GM23248 (cell line): ENCODE measurements around the gene CNN2. TPM values are rescaled to one million over a fixed set of nuclear protein-coding genes. Genes with fewer than 3 reads are reported as not detected.

Source experiments
- DNase-seq: peaks from one replicate; pipeline ENCODE4 v3.0.0-alpha.2; 2015
- H2AFZ ChIP-seq: fragments of 200-600 bp; sonication (generic); 2 replicates; pipeline ENCODE4 v1.6.1; 2016; ENCODE audit warnings: antibody characterized with exemption
- H3F3A ChIP-seq: fragments of 200-600 bp; sonication (generic); 2 replicates; pipeline ENCODE4 v1.6.1; 2016; ENCODE audit warnings: mild to moderate bottlenecking, antibody characterized with exemption, mixed run types; ENCODE audit not compliant: insufficient read depth
- H3K27ac ChIP-seq: fragments of 200-600 bp; sonication (generic); 2 replicates; pipeline ENCODE4 v1.5.1; 2016; ENCODE audit warnings: mild to moderate bottlenecking
- H3K27me3 ChIP-seq: fragments of 200-600 bp; sonication (generic); replicated peaks from 2 replicates; pipeline ENCODE4 v1.6.1; 2016; ENCODE audit warnings: mild to moderate bottlenecking; ENCODE audit not compliant: insufficient read depth
- H3K36me3 ChIP-seq: fragments of 200-600 bp; sonication (generic); 2 replicates; pipeline ENCODE4 v1.6.1; 2016; ENCODE audit warnings: low read depth, mild to moderate bottlenecking
- H3K4me1 ChIP-seq: fragments of 200-600 bp; sonication (generic); 2 replicates; pipeline ENCODE4 v1.6.1; 2016; ENCODE audit warnings: mild to moderate bottlenecking; ENCODE audit not compliant: insufficient read depth
- H3K4me2 ChIP-seq: fragments of 200-600 bp; sonication (generic); one replicate; pipeline ENCODE4 v1.6.1; 2016; ENCODE audit warnings: mild to moderate bottlenecking; ENCODE audit not compliant: unreplicated experiment
- H3K4me3 ChIP-seq: fragments of 200-600 bp; sonication (generic); 2 replicates; pipeline ENCODE4 v1.5.1; 2016; ENCODE audit warnings: mild to moderate bottlenecking
- H3K79me2 ChIP-seq: fragments of 200-600 bp; sonication (generic); 2 replicates; pipeline ENCODE4 v1.6.1; 2016; ENCODE audit warnings: mild to moderate bottlenecking; ENCODE audit not compliant: insufficient read depth
- H3K9ac ChIP-seq: fragments of 200-600 bp; sonication (generic); 2 replicates; pipeline ENCODE4 v1.6.1; 2016; ENCODE audit warnings: mild to moderate bottlenecking
- H3K9me2 ChIP-seq: fragments of 200-600 bp; sonication (generic); 2 replicates; pipeline ENCODE4 v1.6.1; 2016; ENCODE audit warnings: mixed run types, mild to moderate bottlenecking, moderate library complexity; ENCODE audit not compliant: insufficient read depth
- H3K9me3 ChIP-seq: fragments of 200-600 bp; sonication (generic); one replicate; pipeline ENCODE4 v1.6.1; 2017; ENCODE audit warnings: low read depth
- H4K20me1 ChIP-seq: fragments of 200-600 bp; sonication (generic); 2 replicates; pipeline ENCODE4 v1.6.0; 2016; ENCODE audit not compliant: insufficient read depth
- EZH2 ChIP-seq: fragments of 200-600 bp; sonication (generic); IDR thresholded peaks from 2 replicates; pipeline ENCODE4 v1.6.1; 2018; ENCODE audit warnings: antibody characterized with exemption, mild to moderate bottlenecking; ENCODE audit not compliant: insufficient read depth, poor library complexity, severe bottlenecking
- EZH2phosphoT487 ChIP-seq: fragments of 200-600 bp; sonication (generic); IDR thresholded peaks from 2 replicates; pipeline ENCODE4 v1.6.1; 2018; ENCODE audit warnings: antibody characterized with exemption, moderate library complexity, mild to moderate bottlenecking, low read depth; ENCODE audit not compliant: insufficient read depth
- WGBS, 2 experiments: methylation state at CpG; one replicate each; pipeline ENCODE4 v1.1.6; 2015 to 2017; ENCODE audit warnings: low lambda C conversion rate in 2 of 2, low coverage in 1 of 2; ENCODE audit errors: missing lambda C conversion rate in 2 of 2; 5-methylcytosine and 5-hydroxymethylcytosine counted together
- in situ Hi-C: fragments of 300-500 bp; cut with MboI; formaldehyde crosslinking; loops from 2 replicates; pipeline ENCODE4 v1.15.0; 2020
- polyA plus RNA-seq: library from polyadenylated mRNA; unstranded; fragments of >200 nt; fragmentation: Nextera tagmentation; extraction: Ambion mirVana; gene quantifications from 2 replicates; pipeline ENCODE4 v1.2.1, GENCODE V29; 2016
- total RNA-seq: library from RNA; depleted of rRNA; stranded (reverse); fragments of >200 nt; shearing (Covaris generic); gene quantifications from 2 replicates; pipeline ENCODE4 v1.2.3, GENCODE V29; 2014

The CNN2 gene
- total and polyA plus RNA-seq, 2 experiments from 2014 or later = 244 to 400 TPM

DNA sequence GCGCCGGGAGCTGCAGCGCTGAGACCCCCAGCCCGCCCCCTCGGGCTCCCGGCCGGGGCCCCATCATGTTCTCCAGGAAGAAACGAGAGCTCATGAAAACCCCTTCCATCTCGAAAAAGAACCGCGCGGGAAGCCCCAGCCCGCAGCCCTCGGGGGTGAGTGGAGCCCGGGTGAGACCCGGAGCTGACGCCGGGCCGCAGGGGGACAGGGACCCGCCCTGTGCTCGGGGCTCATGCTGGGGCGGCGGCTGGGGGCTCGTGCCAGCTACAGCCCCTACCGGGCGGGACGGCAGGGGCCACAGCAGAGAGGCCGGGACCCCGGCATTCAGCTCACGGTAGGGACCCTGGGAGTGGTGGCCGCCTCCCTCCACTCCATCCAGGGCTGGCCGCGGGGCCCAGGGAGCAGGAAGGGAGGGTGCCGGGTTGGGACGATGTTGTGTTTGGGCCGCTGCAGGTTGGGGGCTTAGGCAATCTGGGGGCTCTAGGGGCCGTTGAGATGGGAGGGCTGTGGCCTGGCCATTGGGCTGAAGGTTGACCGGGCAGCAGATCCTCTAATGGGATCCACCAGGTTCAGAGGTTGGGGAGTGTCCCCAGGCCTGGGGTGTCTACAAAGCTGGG lies 41.0 kb downstream of the CNN2 start:
- in situ Hi-C loops = no loop called here
- Histone ChIP-seq H3K9me2 (no peaks in the 10 kb centered on the region), H4K20me1 (no peaks in the 10 kb centered on the region), H3K4me2 (peak overlapping the region; percentile 73), H3K79me2 (no peaks in the 10 kb centered on the region), H3K27ac (no peak overlapping the region), H3K9me3 (no peaks in the 10 kb centered on the region), H3K4me3 (peak overlapping the region; percentile 59), H2AFZ (peak overlapping the region; percentile 12; the same call in 1 of the 2 replicates), H3K9ac (peak overlapping the region; percentile 51; the same call in 1 of the 2 replicates), H3F3A (no peaks in the 10 kb centered on the region), H3K27me3 (peaks cover 31% of the 10 kb centered on the region), H3K36me3 (no peaks in the 10 kb centered on the region), H3K4me1 (no peaks in the 10 kb centered on the region)
- no peak for DNase-seq
- WGBS, 2 experiments = 4 to 7% methylated on average over 29 to 38 of the region's 38 CpGs
- TF ChIP-seq EZH2phosphoT487 = no peak
- no peak for TF ChIP-seq EZH2

DNA sequence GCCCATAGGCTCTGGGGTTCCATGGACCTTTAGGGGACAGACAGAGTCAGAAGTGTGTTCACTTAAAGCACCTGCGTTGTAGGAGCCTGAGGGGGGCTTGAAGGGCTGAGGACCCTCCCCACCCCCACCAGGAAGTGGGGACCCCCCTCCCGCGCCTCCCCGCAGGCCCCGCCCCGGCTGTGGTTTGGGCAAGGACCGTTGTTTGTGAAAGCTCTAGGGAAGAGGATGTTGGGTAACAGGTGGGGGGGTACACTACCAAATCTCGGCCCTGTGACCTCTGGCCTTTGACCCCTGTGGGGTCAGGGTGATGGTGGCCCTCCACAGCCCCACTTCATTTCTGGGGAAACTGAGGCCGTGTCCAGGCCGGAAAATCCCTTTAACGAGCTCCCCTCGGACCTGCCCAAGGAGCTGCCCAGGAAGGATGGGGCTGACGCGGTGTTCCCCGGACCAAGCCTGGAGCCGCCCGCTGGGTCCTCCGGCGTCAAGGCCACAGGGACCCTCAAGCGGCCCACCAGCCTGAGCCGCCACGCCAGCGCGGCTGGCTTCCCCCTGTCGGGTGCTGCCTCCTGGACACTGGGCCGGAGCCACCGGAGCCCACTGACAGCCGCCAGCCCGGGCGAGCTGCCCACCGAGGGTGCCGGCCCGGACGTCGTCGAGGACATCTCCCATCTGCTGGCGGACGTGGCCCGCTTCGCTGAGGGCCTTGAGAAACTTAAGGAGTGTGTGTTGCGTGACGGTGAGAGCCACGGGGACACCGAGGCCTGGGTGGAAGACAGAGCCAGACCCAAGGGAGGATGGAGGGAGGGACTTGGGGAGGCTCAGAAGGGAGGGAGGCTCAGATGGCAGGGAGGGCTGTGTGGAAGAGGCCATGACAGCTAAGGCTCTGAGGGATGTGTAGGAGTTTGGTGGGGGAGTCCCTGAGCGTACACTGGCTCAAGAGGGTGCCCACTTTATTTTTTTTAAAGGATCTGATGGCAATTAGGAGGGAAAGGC lies 41.9 kb downstream of the CNN2 start:
- Histone ChIP-seq H3K4me2 (no peak overlapping the region), H4K20me1 (no peaks in the 10 kb centered on the region), H3K79me2 (no peaks in the 10 kb centered on the region), H3K36me3 (no peaks in the 10 kb centered on the region), H3K9me2 (no peaks in the 10 kb centered on the region), H3F3A (no peaks in the 10 kb centered on the region), H3K27me3 (peaks cover 31% of the 10 kb centered on the region), H3K27ac (no peak overlapping the region), H3K9ac (no peak overlapping the region), H2AFZ (no peak overlapping the region), H3K4me3 (no peak overlapping the region), H3K4me1 (no peaks in the 10 kb centered on the region), H3K9me3 (no peaks in the 10 kb centered on the region)
- 66 to 76% methylated on average over 33 to 36 of the region's 45 CpGs for WGBS, 2 experiments
- DNase-seq = no peak
- in situ Hi-C loops = no loop called here
- TF ChIP-seq EZH2 = no peak
- no peak for TF ChIP-seq EZH2phosphoT487

DNA sequence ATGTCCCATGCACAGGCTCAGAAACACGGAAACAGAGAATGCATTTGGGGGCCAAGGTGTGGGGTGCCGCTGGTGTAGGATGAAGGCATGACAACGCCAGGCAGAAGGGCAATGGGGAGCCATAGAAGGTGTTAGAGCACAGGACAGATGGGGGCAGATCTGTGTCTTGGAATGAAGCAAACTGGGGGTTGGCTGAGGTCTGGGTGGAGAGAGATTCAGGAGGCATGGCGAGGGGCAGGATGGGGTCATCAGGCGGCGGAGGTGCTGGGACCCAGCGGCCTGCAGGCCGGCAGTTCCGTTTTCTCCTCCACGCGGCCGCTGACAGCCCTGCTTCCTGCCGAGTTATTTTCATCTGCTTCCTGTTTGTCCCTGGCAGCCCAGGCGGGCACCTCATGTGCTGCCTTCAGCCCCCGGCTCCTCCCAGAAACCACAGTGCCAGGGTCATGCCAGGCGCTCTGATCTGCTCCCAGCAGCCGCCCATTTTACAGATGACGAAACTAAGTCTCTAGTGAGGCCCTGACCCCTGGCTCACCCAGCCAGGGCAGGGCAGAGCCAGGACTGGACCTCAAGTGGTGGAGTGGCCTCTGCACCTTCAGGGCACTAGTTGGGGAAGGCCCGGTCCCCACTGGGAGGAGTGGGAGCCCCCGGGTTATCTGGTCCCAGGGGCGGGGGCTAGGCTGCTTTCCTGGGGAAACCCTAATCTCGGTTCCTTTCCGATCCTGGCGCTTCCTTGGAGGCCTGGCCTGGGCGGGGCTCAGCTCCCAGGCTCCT lies 42.8 kb downstream of the CNN2 start:
- Histone ChIP-seq H3K4me3 (no peak overlapping the region), H3K4me1 (no peaks in the 10 kb centered on the region), H4K20me1 (no peaks in the 10 kb centered on the region), H3K36me3 (no peaks in the 10 kb centered on the region), H3K27me3 (peaks cover 31% of the 10 kb centered on the region), H2AFZ (no peak overlapping the region), H3K9ac (no peak overlapping the region), H3K9me3 (no peaks in the 10 kb centered on the region), H3F3A (no peaks in the 10 kb centered on the region), H3K27ac (no peak overlapping the region), H3K79me2 (no peaks in the 10 kb centered on the region), H3K9me2 (no peaks in the 10 kb centered on the region), H3K4me2 (no peak overlapping the region)
- TF ChIP-seq EZH2 (no peak), EZH2phosphoT487 (no peak)
- DNase-seq = no peak
- in situ Hi-C loops = no loop called here
- 53% methylated on average over 25 of the region's 25 CpGs for WGBS, 2 experiments

DNA sequence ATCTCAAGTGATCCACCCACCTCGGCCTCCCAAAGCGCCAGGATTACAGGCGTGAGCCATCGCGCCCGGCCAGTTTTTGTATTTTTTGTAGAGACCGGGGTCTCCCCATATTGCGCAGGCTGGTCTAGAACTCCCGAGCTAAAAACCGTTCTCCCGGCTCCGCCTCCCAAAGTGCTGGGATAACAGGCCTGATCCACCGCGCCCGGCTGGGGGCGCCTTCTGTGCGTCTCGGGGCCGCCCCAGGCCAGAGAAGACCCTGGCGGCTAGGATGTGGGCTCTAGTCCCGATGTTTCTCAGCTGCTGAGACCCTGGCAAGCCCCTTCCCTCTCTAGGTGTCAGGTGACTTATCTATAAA lies 44.1 kb downstream of the CNN2 start:
- peaks cover 31% of the 10 kb centered on the region for H3K27me3 ChIP-seq
- no peak for DNase-seq
- no peak overlapping the region for H3K4me3 ChIP-seq
- H3K9me2 ChIP-seq = no peaks in the 10 kb centered on the region
- no peaks in the 10 kb centered on the region for H3F3A ChIP-seq
- 12 to 15% methylated on average over 21 of the region's 21 CpGs for WGBS, 2 experiments
- no peaks in the 10 kb centered on the region for H3K9me3 ChIP-seq
- no peak overlapping the region for H2AFZ ChIP-seq
- H3K79me2 ChIP-seq = no peaks in the 10 kb centered on the region
- H3K9ac ChIP-seq = no peak overlapping the region
- H4K20me1 ChIP-seq = no peaks in the 10 kb centered on the region
- TF ChIP-seq EZH2 (no peak), EZH2phosphoT487 (0 out of 2 replicates have a peak, but pooled peaks have one; percentile 34)
- in situ Hi-C loops = no loop called here
- H3K36me3 ChIP-seq = no peaks in the 10 kb centered on the region
- no peaks in the 10 kb centered on the region for H3K4me1 ChIP-seq
- no peak overlapping the region for H3K4me2 ChIP-seq
- no peak overlapping the region for H3K27ac ChIP-seq
